ENCODE measurements around the gene DECR2.

Gene DECR2

DNA sequence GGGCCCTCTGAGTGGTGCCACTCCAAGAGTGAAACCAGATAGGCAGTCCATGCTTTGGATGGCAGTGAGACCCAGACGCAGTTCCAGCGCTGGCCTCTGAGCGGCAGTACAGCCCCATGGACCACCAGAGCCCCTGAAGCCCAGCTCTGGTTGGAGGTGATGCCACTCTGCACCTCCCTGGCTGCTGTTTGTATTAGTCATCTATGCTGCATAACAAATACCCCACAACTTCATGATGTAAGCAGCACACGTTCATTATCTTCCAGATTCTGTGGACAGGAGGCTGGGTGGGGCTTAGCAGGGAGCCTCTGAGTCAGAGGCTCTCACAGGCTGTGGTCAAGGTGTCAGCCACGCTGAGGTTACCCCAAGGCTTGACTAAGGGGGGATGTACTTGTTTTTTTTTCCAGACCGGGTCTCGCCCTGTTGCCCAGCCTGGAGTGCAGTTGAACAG lies 9.8 kb upstream of the DECR2 start (continued):
- TF ChIP-seq ZNF133 (tag by site-specific recombination; IDR thresholded peaks at IDR 0.05) = no peak
- no peak for TF ChIP-seq ZNF211 (tag by site-specific recombination; IDR thresholded peaks at IDR 0.05; ENCODE audit: low read depth)
- TF ChIP-seq ZNF140 (tag by site-specific recombination; IDR thresholded peaks at IDR 0.05) = no peak
- TF ChIP-seq ZBTB17 (tag by site-specific recombination; IDR thresholded peaks at IDR 0.05) = peak; percentile 79
- no peak for TF ChIP-seq GLIS2 (tag by site-specific recombination; IDR thresholded peaks at IDR 0.05)
- no peak for TF ChIP-seq REPIN1 (tag by site-specific recombination; IDR thresholded peaks at IDR 0.05; ENCODE audit: low read depth)
- no peak for TF ChIP-seq PRDM2 (tag by site-specific recombination; IDR thresholded peaks at IDR 0.05; ENCODE audit: borderline replicate concordance)
- no peak for TF ChIP-seq ZNF776 (tag by site-specific recombination; IDR thresholded peaks at IDR 0.05; ENCODE audit: borderline replicate concordance)
- TF ChIP-seq ZNF521 (tag by site-specific recombination; IDR thresholded peaks at IDR 0.05) = no peak
- no peak for TF ChIP-seq ZBTB8A (tag by site-specific recombination; IDR thresholded peaks at IDR 0.05)
- no peak for TF ChIP-seq ZNF350 (tag by site-specific recombination; IDR thresholded peaks at IDR 0.05)
- TF ChIP-seq ZNF596 (tag by site-specific recombination; IDR thresholded peaks at IDR 0.05) = no peak
- TF ChIP-seq ZNF76 (tag by site-specific recombination; IDR thresholded peaks at IDR 0.05; ENCODE audit: borderline replicate concordance, low read depth) = peak; percentile 16; the same call in 1 of the 2 replicates
- no peak for TF ChIP-seq SALL2 (tag by site-specific recombination; IDR thresholded peaks at IDR 0.05; ENCODE audit: borderline replicate concordance)
- TF ChIP-seq ZSCAN16 (tag by site-specific recombination; IDR thresholded peaks at IDR 0.05) = no peak
- TF ChIP-seq ZNF549 (tag by site-specific recombination; IDR thresholded peaks at IDR 0.05) = no peak
- TF ChIP-seq ZNF560 (tag by site-specific recombination; IDR thresholded peaks at IDR 0.05; ENCODE audit: borderline replicate concordance) = peak; percentile 16; the same call in 1 of the 2 replicates
- TF ChIP-seq, protein P1, sequence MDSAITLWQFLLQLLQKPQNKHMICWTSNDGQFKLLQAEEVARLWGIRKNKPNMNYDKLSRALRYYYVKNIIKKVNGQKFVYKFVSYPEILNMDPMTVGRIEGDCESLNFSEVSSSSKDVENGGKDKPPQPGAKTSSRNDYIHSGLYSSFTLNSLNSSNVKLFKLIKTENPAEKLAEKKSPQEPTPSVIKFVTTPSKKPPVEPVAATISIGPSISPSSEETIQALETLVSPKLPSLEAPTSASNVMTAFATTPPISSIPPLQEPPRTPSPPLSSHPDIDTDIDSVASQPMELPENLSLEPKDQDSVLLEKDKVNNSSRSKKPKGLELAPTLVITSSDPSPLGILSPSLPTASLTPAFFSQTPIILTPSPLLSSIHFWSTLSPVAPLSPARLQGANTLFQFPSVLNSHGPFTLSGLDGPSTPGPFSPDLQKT (IDR thresholded peaks at IDR 0.05; ENCODE audit: borderline replicate concordance, low read depth, low read length) = no peak
- no peak for TF ChIP-seq ZNF624 (tag by site-specific recombination; IDR thresholded peaks at IDR 0.05)
- peak; percentile 73 for TF ChIP-seq ZNF24 (tag by site-specific recombination; IDR thresholded peaks at IDR 0.05)
- TF ChIP-seq ZNF362 (tag by site-specific recombination; IDR thresholded peaks at IDR 0.05) = no peak
- TF ChIP-seq, protein P2, sequence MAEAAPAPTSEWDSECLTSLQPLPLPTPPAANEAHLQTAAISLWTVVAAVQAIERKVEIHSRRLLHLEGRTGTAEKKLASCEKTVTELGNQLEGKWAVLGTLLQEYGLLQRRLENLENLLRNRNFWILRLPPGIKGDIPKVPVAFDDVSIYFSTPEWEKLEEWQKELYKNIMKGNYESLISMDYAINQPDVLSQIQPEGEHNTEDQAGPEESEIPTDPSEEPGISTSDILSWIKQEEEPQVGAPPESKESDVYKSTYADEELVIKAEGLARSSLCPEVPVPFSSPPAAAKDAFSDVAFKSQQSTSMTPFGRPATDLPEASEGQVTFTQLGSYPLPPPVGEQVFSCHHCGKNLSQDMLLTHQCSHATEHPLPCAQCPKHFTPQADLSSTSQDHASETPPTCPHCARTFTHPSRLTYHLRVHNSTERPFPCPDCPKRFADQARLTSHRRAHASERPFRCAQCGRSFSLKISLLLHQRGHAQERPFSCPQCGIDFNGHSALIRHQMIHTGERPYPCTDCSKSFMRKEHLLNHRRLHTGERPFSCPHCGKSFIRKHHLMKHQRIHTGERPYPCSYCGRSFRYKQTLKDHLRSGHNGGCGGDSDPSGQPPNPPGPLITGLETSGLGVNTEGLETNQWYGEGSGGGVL (tag by site-specific recombination; IDR thresholded peaks at IDR 0.05) = no peak
- TF ChIP-seq PATZ1 (tag by site-specific recombination; IDR thresholded peaks at IDR 0.05) = no peak
- TF ChIP-seq OVOL3 (tag by site-specific recombination; IDR thresholded peaks at IDR 0.05) = no peak
- no peak for TF ChIP-seq ZNF112 (tag by site-specific recombination; IDR thresholded peaks at IDR 0.05)
- TF ChIP-seq ZNF16 (tag by site-specific recombination; IDR thresholded peaks at IDR 0.05; ENCODE audit: low read depth) = no peak
- no peak for TF ChIP-seq ZNF311 (tag by site-specific recombination; IDR thresholded peaks at IDR 0.05; ENCODE audit: borderline replicate concordance)
- TF ChIP-seq ZNF777 (tag by site-specific recombination; IDR thresholded peaks at IDR 0.05; ENCODE audit: borderline replicate concordance) = no peak
- peak; percentile 59; the same call in 1 of the 2 replicates for TF ChIP-seq ZEB2 (tag by site-specific recombination; IDR thresholded peaks at IDR 0.05)
- no peak for TF ChIP-seq ZFP37 (tag by site-specific recombination; IDR thresholded peaks at IDR 0.05)
